Endothelial cell of umbilical vein (primary cell): ENCODE data around the gene SS18L1. TPM values are rescaled to one million over a fixed set of nuclear protein-coding genes. Genes with fewer than 3 reads are reported as not detected.

ENCODE experiments used
- BruUV-seq: library from RNA; stranded (reverse); fragments of 400-500 nt; replicated peaks from 2 replicates; lab custom pipeline; 2021; lab: Mats Ljungman, UMichigan
- CTCF ChIA-PET: fragments of 300-600, 350-600 bp; sonication (Branson Sonifier 250); formaldehyde crosslinking; loops from one replicate; lab custom pipeline; 2021; ENCODE audit warnings: antibody characterized with exemption, inconsistent platforms; lab: Charles Lee
- POLR2A ChIA-PET: fragments of 300-600, 350-600 bp; sonication (Branson Sonifier 250); formaldehyde crosslinking; loops from one replicate; lab custom pipeline; 2021; ENCODE audit warnings: antibody characterized with exemption, inconsistent platforms; lab: Charles Lee
- DNase-seq: peaks from one replicate; pipeline ENCODE4 v3.0.0-alpha.2; 2011; ENCODE audit warnings: low read depth, low spot score
- FAIRE-seq: peaks from 2 replicates; lab custom pipeline; 2011; peaks lifted over from hg19 to GRCh38; lab: Jason Lieb, UNC
- H2AFZ ChIP-seq: 2 replicates; pipeline ENCODE4 v1.6.0; 2012; ENCODE audit warnings: low read depth, low read length, control low read depth, inconsistent platforms
- H3K27ac ChIP-seq: 2 replicates; pipeline ENCODE4 v1.5.1; 2011; ENCODE audit warnings: low read depth, mild to moderate bottlenecking, control low read depth, low read length, moderate library complexity; ENCODE audit not compliant: insufficient read depth
- H3K27me3 ChIP-seq, 2 experiments: 2 replicates each; pipeline versions ENCODE4 v1.6.0 to v1.6.1; 2011; ENCODE audit warnings: low read length in 2 of 2, mixed read lengths in 1 of 2; ENCODE audit not compliant: control insufficient read depth in 2 of 2, insufficient read depth in 2 of 2
- H3K36me3 ChIP-seq, 2 experiments: 2 replicates in 1 of 2; 3 replicates in 1 of 2; pipeline ENCODE4 v1.5.1; 2011; ENCODE audit warnings: low read length in 2 of 2, mild to moderate bottlenecking in 1 of 2, moderate library complexity in 1 of 2; ENCODE audit not compliant: control insufficient read depth in 2 of 2, insufficient read depth in 2 of 2; ENCODE audit errors: extremely low read depth in 1 of 2
- H3K4me1 ChIP-seq: 3 replicates; pipeline ENCODE4 v1.5.1; 2011; ENCODE audit warnings: mild to moderate bottlenecking, low read length; ENCODE audit not compliant: control insufficient read depth, insufficient read depth; ENCODE audit errors: extremely low read depth
- H3K4me2 ChIP-seq: 2 replicates; pipeline ENCODE4 v1.6.1; 2011; ENCODE audit warnings: low read length, control low read depth, mixed read lengths; ENCODE audit not compliant: insufficient read depth
- H3K4me3 ChIP-seq, 3 experiments: fragments of 200-600 bp in 1 of 3; sonication (generic), shearing (Covaris generic) in 1 of 3; replicated peaks in 1 of 3; 2 replicates each; pipeline ENCODE4 v1.5.1; 2011 to 2016; ENCODE audit warnings: control low read depth in 3 of 3, low read length in 3 of 3, mild to moderate bottlenecking in 2 of 3, inconsistent platforms in 1 of 3, low read depth in 1 of 3, moderate library complexity in 1 of 3; ENCODE audit not compliant: insufficient read depth in 1 of 3
- H3K79me2 ChIP-seq: 2 replicates; pipeline ENCODE4 v1.6.0; 2012; ENCODE audit warnings: low read length, inconsistent platforms; ENCODE audit not compliant: control insufficient read depth, insufficient read depth
- H3K9ac ChIP-seq: replicated peaks from 2 replicates; pipeline ENCODE3; 2011; ENCODE audit warnings: low read length, control low read depth; ENCODE audit not compliant: insufficient read depth; ENCODE audit errors: extremely low read depth
- H3K9me1 ChIP-seq: replicated peaks from 3 replicates; pipeline ENCODE4 v1.6.0; 2011; ENCODE audit warnings: mild to moderate bottlenecking, low read length; ENCODE audit not compliant: control insufficient read depth, insufficient read depth; ENCODE audit errors: extremely low read depth
- H3K9me3 ChIP-seq: replicated peaks from 2 replicates; pipeline ENCODE4 v1.5.1; 2012; ENCODE audit warnings: low read length, inconsistent platforms; ENCODE audit not compliant: control insufficient read depth, insufficient read depth
- H4K20me1 ChIP-seq: replicated peaks from 2 replicates; pipeline ENCODE3; 2011; ENCODE audit warnings: mild to moderate bottlenecking, low read length; ENCODE audit not compliant: control insufficient read depth, insufficient read depth; ENCODE audit errors: extremely low read depth
- CTCF ChIP-seq, 2 donors: IDR thresholded peaks; 1 replicate in 1 of 2; 2 replicates in 1 of 2; pipeline ENCODE4 v1.5.1; 2011; ENCODE audit warnings: low read length in 2 of 2, mild to moderate bottlenecking in 2 of 2, moderate library complexity in 2 of 2, control low read depth in 1 of 2, inconsistent platforms in 1 of 2, low read depth in 1 of 2; ENCODE audit not compliant: insufficient read depth in 1 of 2; ENCODE audit errors: extremely low read depth in 1 of 2
- EZH2 ChIP-seq: IDR thresholded peaks from 2 replicates; pipeline ENCODE4 v1.6.1; 2012; ENCODE audit warnings: borderline replicate concordance, low read depth, mild to moderate bottlenecking, moderate library complexity, low read length, inconsistent platforms; ENCODE audit not compliant: severe bottlenecking
- FOS ChIP-seq: IDR thresholded peaks from 2 replicates; pipeline ENCODE4 v1.6.1; 2011; ENCODE audit warnings: mild to moderate bottlenecking, low read length, moderate library complexity, borderline replicate concordance; ENCODE audit not compliant: insufficient read depth
- GATA2 ChIP-seq: IDR thresholded peaks from 2 replicates; pipeline ENCODE4 v1.7.0; 2011; ENCODE audit warnings: low read depth, mild to moderate bottlenecking, moderate library complexity, mixed read lengths, low read length; ENCODE audit not compliant: insufficient read length, insufficient read depth
- JUN ChIP-seq: IDR thresholded peaks from 2 replicates; pipeline ENCODE4 v1.6.1; 2011; ENCODE audit warnings: borderline replicate concordance, low read depth; ENCODE audit not compliant: insufficient read length, insufficient read depth
- MAX ChIP-seq: IDR thresholded peaks from 2 replicates; pipeline ENCODE4 v1.6.1; 2011; ENCODE audit not compliant: insufficient read depth, insufficient read length
- MYC ChIP-seq: IDR thresholded peaks from one replicate; pipeline ENCODE4 v1.6.1; 2011; ENCODE audit warnings: mild to moderate bottlenecking, low read depth, low read length
- POLR2A ChIP-seq: IDR thresholded peaks from 2 replicates; pipeline ENCODE4 v1.6.1; 2012; ENCODE audit warnings: low read depth, mild to moderate bottlenecking, control low read depth, low read length
- POLR2AphosphoS5 ChIP-seq: IDR thresholded peaks from 2 replicates; pipeline ENCODE4 v1.6.1; 2012; ENCODE audit warnings: low read depth, mild to moderate bottlenecking, control low read depth, low read length, moderate library complexity; ENCODE audit not compliant: insufficient read depth
- dilution Hi-C: fragments of 300-500 bp; cut with MboI; formaldehyde crosslinking; loops from one replicate; pipeline ENCODE4 v1.15.0; 2019; ENCODE audit warnings: low sequenced_read_pairs; ENCODE audit not compliant: extremely low pct_ligation_motif_present
- intact Hi-C: fragments of 100-400 bp; cut with micrococcal nuclease; formaldehyde crosslinking; loops from one replicate; pipeline ENCODE4 v1.10.0; 2022
- polyA plus RNA-seq, 4 experiments: library from polyadenylated mRNA; depleted of rRNA in 3 of 4; stranded (reverse) in 3 of 4; unstranded in 1 of 4; fragments of >200 nt; gene quantifications; 2 replicates each; pipeline versions ENCODE4 v1.2.1 to v1.2.3, GENCODE V29; 2011 to 2012; ENCODE audit warnings: missing spikeins in 1 of 4
- total RNA-seq: library from RNA; stranded (reverse); gene quantifications from 2 replicates; pipeline ENCODE4 v1.2.3, GENCODE V29; 2021

The SS18L1 gene
- total and polyA plus RNA-seq, 2 donors (not counting 3 experiments of a cell fraction or from before 2014, with no cell fraction given), result 15.4 to 21.7 TPM

- POLR2A ChIA-PET, result no interaction called here
- no peaks in the 10 kb centered on the region for H4K20me1 ChIP-seq
- H3K79me2 ChIP-seq, result peaks cover 16% of the 10 kb centered on the region
- CTCF ChIA-PET, result no interaction called here
- no peak overlapping the region for H3K9ac ChIP-seq
- no peaks in the 10 kb centered on the region for H3K9me3 ChIP-seq
- no TSS peak for BruUV-seq
- no peak for TF ChIP-seq MAX
- no peak for TF ChIP-seq POLR2A
- no peak for TF ChIP-seq JUN
- TF ChIP-seq FOS, result no peak
- TF ChIP-seq GATA2, result no peak
- no peak for TF ChIP-seq CTCF (IDR thresholded peaks at IDR 0.05; ENCODE audit: extremely low read depth in 1 of 2, insufficient read depth in 1 of 2, low read depth in 1 of 2, low read length in 2 of 2)
- H3K4me2 ChIP-seq, result no peak overlapping the region
- no peaks in the 10 kb centered on the region for H3K9me1 ChIP-seq
- intact Hi-C loops (no loop called here), dilution Hi-C loops (no loop called here)
- no peak overlapping the region for H3K27ac ChIP-seq
- H3K4me3 ChIP-seq, result no peak overlapping the region
- peaks cover 9 to 52% of the 10 kb centered on the region in 2 experiments for H3K36me3 ChIP-seq
- DNase-seq (no peak), FAIRE-seq (no peak)
- no peaks in the 10 kb centered on the region for H3K27me3 ChIP-seq
- no peak overlapping the region for H2AFZ ChIP-seq
- H3K4me1 ChIP-seq, result peaks cover 11% of the 10 kb centered on the region
These were observed 15.8 kb upstream of the SS18L1 start for GRCh38 chr20:62127799-62128198.

- intact Hi-C loops, result no loop called here
- dilution Hi-C loops, result no loop called here
- no peaks in the 10 kb centered on the region for H3K27me3 ChIP-seq
- no peak for FAIRE-seq
- BruUV-seq, result no TSS peak
- H2AFZ ChIP-seq, result no peak overlapping the region
- ChIA-PET POLR2A (no interaction called here), CTCF (no interaction called here)
- H4K20me1 ChIP-seq, result no peaks in the 10 kb centered on the region
- no peak overlapping the region for H3K4me2 ChIP-seq
- DNase-seq, result no peak
- no peak overlapping the region for H3K4me3 ChIP-seq
- TF ChIP-seq GATA2 (no peak), EZH2 (no peak), FOS (no peak), CTCF (IDR thresholded peaks at IDR 0.05; ENCODE audit: extremely low read depth in 1 of 2, insufficient read depth in 1 of 2, low read depth in 1 of 2, low read length in 2 of 2) (no peak), JUN (no peak), POLR2A (no peak), POLR2AphosphoS5 (no peak), MYC (no peak), MAX (no peak)
- H3K9me3 ChIP-seq, result no peaks in the 10 kb centered on the region
- no peak overlapping the region for H3K27ac ChIP-seq
- H3K79me2 ChIP-seq, result peaks cover 11% of the 10 kb centered on the region
- no peaks in the 10 kb centered on the region for H3K9me1 ChIP-seq
- peaks cover 9 to 58% of the 10 kb centered on the region in 2 experiments for H3K36me3 ChIP-seq
- H3K4me1 ChIP-seq, result peaks cover 6% of the 10 kb centered on the region
- H3K9ac ChIP-seq, result no peak overlapping the region
These were observed 15.1 kb upstream of the SS18L1 start for GRCh38 chr20:62128502-62128901.
